HCT116 (cell line): ENCODE data around the gene PUSL1. TPM values are rescaled to one million over a fixed set of nuclear protein-coding genes. Genes with fewer than 3 reads are reported as not detected.

Source experiments
- ATAC-seq: fragments of 200-7000 bp; cut with Tn5 transposase; 2 replicates; pipeline ENCODE4 v1.9.1; 2020; ENCODE audit warnings: mild to moderate bottlenecking, moderate library complexity
- BruUV-seq: library from RNA; stranded (reverse); fragments of 400-500 nt; replicated peaks from 2 replicates; lab custom pipeline; 2021; lab: Mats Ljungman, UMichigan
- CTCF ChIA-PET: fragments of 300-600 bp; sonication (Branson Sonifier 250); formaldehyde crosslinking; loops from one replicate; lab custom pipeline; 2021; ENCODE audit warnings: antibody characterized with exemption; lab: Charles Lee
- POLR2A ChIA-PET: fragments of 300-600, 350-600 bp; sonication (Branson Sonifier 250); formaldehyde crosslinking; loops from one replicate; lab custom pipeline; 2021; ENCODE audit warnings: antibody characterized with exemption; lab: Charles Lee
- RAD21 ChIA-PET, 2 experiments: fragments of 300-600 bp; sonication (Branson Sonifier 250); formaldehyde crosslinking; loops; one replicate each; lab custom pipeline; 2023; ENCODE audit warnings: low total read pairs in 2 of 2; ENCODE audit not compliant: uncharacterized antibody in 2 of 2, unreplicated experiment in 2 of 2, low non-redundant PET in 1 of 2; lab: Charles Lee
- DNase-seq: peaks from one replicate; pipeline ENCODE4 v3.0.0-alpha.2; 2010; ENCODE audit warnings: low read depth, low spot score
- H2AFZ ChIP-seq: fragments of 200-600 bp; shearing (Covaris generic), sonication (generic); 2 replicates; pipeline ENCODE4 v1.6.1; 2017; ENCODE audit warnings: low read depth, mixed run types, mixed read lengths, antibody characterized with exemption, low read length; ENCODE audit not compliant: poor library complexity, severe bottlenecking
- H3K27ac ChIP-seq: 2 replicates; pipeline ENCODE4 v1.5.1; 2012; ENCODE audit warnings: low read depth, low read length
- H3K27me3 ChIP-seq: fragments of 200-600 bp; sonication (generic); 2 replicates; pipeline ENCODE4 v1.6.1; 2016; ENCODE audit warnings: mixed run types, low read length, mixed read lengths; ENCODE audit not compliant: insufficient read depth
- H3K36me3 ChIP-seq, 2 experiments: fragments of 200-500 bp in 1 of 2; fragments of 200-600 bp in 1 of 2; sonication (Bioruptor generic) in 1 of 2; sonication (generic) in 1 of 2; 2 replicates each; pipeline versions ENCODE4 v1.5.1 to v1.6.1; 2014 to 2016; ENCODE audit warnings: low read length in 2 of 2, inconsistent platforms in 1 of 2, mixed read lengths in 1 of 2, mixed run types in 1 of 2; ENCODE audit not compliant: insufficient read depth in 2 of 2, control insufficient read depth in 1 of 2
- H3K4me1 ChIP-seq, 2 experiments: fragments of 200-600 bp in 1 of 2; sonication (generic) in 1 of 2; 2 replicates each; pipeline versions ENCODE4 v1.5.1 to v1.6.1; 2012 to 2017; ENCODE audit warnings: low read length in 2 of 2, inconsistent platforms in 1 of 2, mild to moderate bottlenecking in 1 of 2, mixed read lengths in 1 of 2, mixed run types in 1 of 2, moderate library complexity in 1 of 2; ENCODE audit not compliant: insufficient read depth in 2 of 2, control insufficient read depth in 1 of 2
- H3K4me2 ChIP-seq: fragments of 200-600 bp; sonication (generic); 2 replicates; pipeline ENCODE4 v1.6.1; 2017; ENCODE audit warnings: mixed run types, low read length, mixed read lengths
- H3K4me3 ChIP-seq, 2 experiments: fragments of 200-600 bp in 1 of 2; sonication (generic) in 1 of 2; replicated peaks in 1 of 2; 2 replicates each; pipeline ENCODE4 v1.5.1; 2011 to 2016; ENCODE audit warnings: low read length in 2 of 2, control low read depth in 1 of 2, low read depth in 1 of 2, mild to moderate bottlenecking in 1 of 2, mixed read lengths in 1 of 2, mixed run types in 1 of 2
- H3K79me2 ChIP-seq: fragments of 200-600 bp; sonication (generic); 2 replicates; pipeline ENCODE4 v1.6.1; 2017; ENCODE audit warnings: mild to moderate bottlenecking, mixed run types, low read length, moderate library complexity, mixed read lengths; ENCODE audit not compliant: insufficient read depth
- H3K9ac ChIP-seq: fragments of 200-600 bp; sonication (generic); 2 replicates; pipeline ENCODE4 v1.6.1; 2016; ENCODE audit warnings: low read length, mixed read lengths
- H3K9me2 ChIP-seq: fragments of 200-600 bp; sonication (generic), shearing (Covaris generic); 2 replicates; pipeline ENCODE4 v1.6.1; 2017; ENCODE audit warnings: mixed run types, mild to moderate bottlenecking, moderate library complexity; ENCODE audit not compliant: insufficient read depth
- H3K9me3 ChIP-seq, 2 experiments: fragments of 200-500 bp in 1 of 2; fragments of 200-600 bp in 1 of 2; sonication (Bioruptor generic) in 1 of 2; sonication (generic) in 1 of 2; 2 replicates each; pipeline ENCODE4 v1.6.1; 2014 to 2017; ENCODE audit warnings: low read length in 2 of 2, mixed read lengths in 2 of 2, inconsistent platforms in 1 of 2, low read depth in 1 of 2, mild to moderate bottlenecking in 1 of 2, mixed run types in 1 of 2, moderate library complexity in 1 of 2; ENCODE audit not compliant: control insufficient read depth in 1 of 2, insufficient read depth in 1 of 2
- H4K20me1 ChIP-seq: fragments of 200-600 bp; sonication (generic), shearing (Covaris generic); 2 replicates; pipeline ENCODE4 v1.6.1; 2017; ENCODE audit warnings: mixed run types, mild to moderate bottlenecking, moderate library complexity; ENCODE audit not compliant: insufficient read depth
- ATF3 ChIP-seq: IDR thresholded peaks from 2 replicates; pipeline ENCODE4 v1.6.1; 2012
- CBX3 ChIP-seq: IDR thresholded peaks from 2 replicates; pipeline ENCODE4 v1.6.1; 2012; ENCODE audit warnings: low read depth
- CEBPB ChIP-seq: IDR thresholded peaks from 2 replicates; pipeline ENCODE4 v1.6.1; 2012; ENCODE audit warnings: low read depth
- CTCF ChIP-seq, 3 experiments: fragments of 200-600 bp in 1 of 3; sonication (generic) in 1 of 3; IDR thresholded peaks in 2 of 3; conservative IDR thresholded peaks in 1 of 3; 2 replicates each; pipeline ENCODE4 v1.5.1; 2012 to 2017; ENCODE audit warnings: low read depth in 2 of 3, low read length in 2 of 3, antibody characterized with exemption in 1 of 3, borderline replicate concordance in 1 of 3, control low read depth in 1 of 3, mild to moderate bottlenecking in 1 of 3, mixed read lengths in 1 of 3, mixed run types in 1 of 3, moderate library complexity in 1 of 3; ENCODE audit not compliant: insufficient read depth in 1 of 3
- ELF1 ChIP-seq: IDR thresholded peaks from 2 replicates; pipeline ENCODE4 v1.6.1; 2012; ENCODE audit warnings: low read depth, borderline replicate concordance
- EZH2 ChIP-seq: fragments of 200-600 bp; sonication (generic); IDR thresholded peaks from 2 replicates; pipeline ENCODE4 v1.6.1; 2017; ENCODE audit warnings: antibody characterized with exemption, mixed run types
- EZH2phosphoT487 ChIP-seq: fragments of 200-600 bp; IDR thresholded peaks from 2 replicates; pipeline ENCODE4 v1.6.1; 2018; ENCODE audit warnings: antibody characterized with exemption, borderline replicate concordance
- FOSL1 ChIP-seq: IDR thresholded peaks from 2 replicates; pipeline ENCODE4 v1.6.1; 2012; ENCODE audit warnings: low read depth
- JUND ChIP-seq: IDR thresholded peaks from 2 replicates; pipeline ENCODE4 v1.6.1; 2012
- MAX ChIP-seq: IDR thresholded peaks from 2 replicates; pipeline ENCODE4 v1.6.1; 2012
- POLR2A ChIP-seq: IDR thresholded peaks from 2 replicates; pipeline ENCODE4 v1.7.0; 2011; ENCODE audit warnings: borderline replicate concordance; ENCODE audit not compliant: insufficient read depth, insufficient read length; ENCODE audit errors: extremely low read depth
- POLR2AphosphoS5 ChIP-seq: IDR thresholded peaks from 2 replicates; pipeline ENCODE4 v1.6.1; 2011; ENCODE audit warnings: mild to moderate bottlenecking, low read depth, low read length, moderate library complexity
- RAD21 ChIP-seq: IDR thresholded peaks from 2 replicates; pipeline ENCODE4 v1.6.1; 2012; ENCODE audit warnings: low read depth, mild to moderate bottlenecking
- REST ChIP-seq: IDR thresholded peaks from 2 replicates; pipeline ENCODE4 v1.6.1; 2012; ENCODE audit warnings: low read depth
- SRF ChIP-seq: IDR thresholded peaks from 2 replicates; pipeline ENCODE4 v1.6.1; 2012; ENCODE audit warnings: low read depth
- ZFX ChIP-seq: fragments of 450-650 bp; IDR thresholded peaks from 2 replicates; pipeline ENCODE4 v1.6.1; 2017
- ZNF274 ChIP-seq: fragments of 200-500 bp; sonication (Bioruptor generic); IDR thresholded peaks from 2 replicates; pipeline ENCODE4 v1.6.1; 2014; ENCODE audit warnings: mild to moderate bottlenecking, low read depth, low read length, inconsistent platforms
- intact Hi-C: fragments of 100-400 bp; cut with micrococcal nuclease; formaldehyde crosslinking; loops from 2 replicates; pipeline ENCODE4 v1.10.0; 2022
- total RNA-seq: library from RNA; stranded (reverse); gene quantifications from one replicate; pipeline ENCODE4 v1.2.1, GENCODE V29; 2021; ENCODE audit not compliant: unreplicated experiment

The PUSL1 gene
- total RNA-seq, 1 experiment from 2014 or later: 47.2 TPM

- no peak for TF ChIP-seq MAX
- TF ChIP-seq CTCF (IDR thresholded peaks at IDR 0.05 in 2 of 3, conservative IDR thresholded peaks at IDR 0.05 in 1 of 3; ENCODE audit: borderline replicate concordance in 1 of 3, insufficient read depth in 1 of 3, low read depth in 2 of 3, low read length in 2 of 3): no peak
- TF ChIP-seq ATF3: no peak
- no peak for TF ChIP-seq ZNF274
- TF ChIP-seq SRF: no peak
- TF ChIP-seq RAD21: no peak
- TF ChIP-seq EZH2: no peak
- TF ChIP-seq ELF1: no peak
- TF ChIP-seq JUND: no peak
Observed at GRCh38 chr1:1284221-1285101, 23.9 kb upstream of the PUSL1 start (continued).

- Histone ChIP-seq H3K9ac (no peak overlapping the region), H3K4me2 (no peak overlapping the region), H3K79me2 (no peaks in the 10 kb centered on the region), H3K27me3 (no peaks in the 10 kb centered on the region), H3K4me3 (no peak overlapping the region), H3K9me3 (no peaks in the 10 kb centered on the region), H3K36me3 (no peaks in the 10 kb centered on the region), H3K27ac (no peak overlapping the region; the same call in 1 of the 2 replicates), H3K9me2 (no peaks in the 10 kb centered on the region), H4K20me1 (no peaks in the 10 kb centered on the region), H3K4me1 (peaks cover 0 to 23% of the 10 kb centered on the region in 2 experiments; a peak in 3 of 4 replicates), H2AFZ (no peak overlapping the region)
- ChIA-PET CTCF (no interaction called here), RAD21 (no interaction called here), POLR2A (no interaction called here)
- intact Hi-C loops: no loop called here
- no TSS peak for BruUV-seq
- ATAC-seq (no peak), DNase-seq (no peak)
- no peak for TF ChIP-seq JUND
- no peak for TF ChIP-seq CBX3
- TF ChIP-seq EZH2phosphoT487: no peak
- TF ChIP-seq POLR2AphosphoS5: no peak
- no peak for TF ChIP-seq REST
- TF ChIP-seq FOSL1: no peak
- no peak for TF ChIP-seq POLR2A
- TF ChIP-seq MAX: no peak
- no peak for TF ChIP-seq EZH2
- TF ChIP-seq ATF3: no peak
- no peak for TF ChIP-seq ZFX
- no peak for TF ChIP-seq CEBPB
- no peak for TF ChIP-seq RAD21
Observed at GRCh38 chr1:1285102-1285571, 23.3 kb upstream of the PUSL1 start.
